Activated CD8-positive, alpha-beta memory T cell treated with anti-CD3 and anti-CD28 coated beads, Interleukin-2, amount 50 U/mL, for 1 hour (primary cell): ENCODE results near the gene GIGYF1.
"Not testable (repeated sequence)": the region's sequence is repeated elsewhere in the genome, so short reads cannot be mapped to it uniquely, and the experiment has no call there.

Experiments
- DNase-seq: peaks from one replicate; pipeline ENCODE4 v3.0.0-alpha.2; 2020; ENCODE audit errors: extremely low read depth

GIGYF1 gene

GRCh38 chr7:100694098-100694745, at the start of gene GIGYF1:
GIGYF1 (minus strand) TSS chr7:100694250; CDS start chr7:100688238, 6,012 bp downstream.
- no peak for DNase-seq

- no peak for DNase-seq
These were observed 45.9 kb upstream of the GIGYF1 start for GRCh38 chr7:100739934-100740333.

GRCh38 chr7:100736671-100737070, 42.6 kb upstream of the GIGYF1 start:
- no peak for DNase-seq

- no peak for DNase-seq
These were observed 41.7 kb upstream of the GIGYF1 start for GRCh38 chr7:100735730-100736129.

- no peak for DNase-seq
These were observed 38.0 kb upstream of the GIGYF1 start for GRCh38 chr7:100731937-100732636.

- DNase-seq: no peak
These were observed 36.2 kb upstream of the GIGYF1 start for GRCh38 chr7:100730136-100730800.

GRCh38 chr7:100728196-100728595, 34.1 kb upstream of the GIGYF1 start:
- DNase-seq: no peak

- no peak for DNase-seq
These were observed 33.1 kb upstream of the GIGYF1 start for GRCh38 chr7:100726996-100727761.

GRCh38 chr7:100724364-100724763, 30.3 kb upstream of the GIGYF1 start:
- DNase-seq: not testable (repeated sequence)

- DNase-seq: no peak
These were observed 29.8 kb upstream of the GIGYF1 start for GRCh38 chr7:100723732-100724275.

GRCh38 chr7:100722480-100723212, 28.6 kb upstream of the GIGYF1 start:
- no peak for DNase-seq

- no peak for DNase-seq
These were observed 27.4 kb upstream of the GIGYF1 start for GRCh38 chr7:100721505-100721812.

- DNase-seq: no peak
These were observed 26.8 kb upstream of the GIGYF1 start for GRCh38 chr7:100720671-100721504.

- DNase-seq: no peak
These were observed 26.2 kb upstream of the GIGYF1 start, which contains the start of gene EPO for GRCh38 chr7:100720279-100720670. EPO (plus strand) TSS chr7:100720468; CDS start chr7:100720981, 513 bp downstream.

GRCh38 chr7:100719523-100720278, 25.7 kb upstream of the GIGYF1 start:
- DNase-seq: no peak

- DNase-seq: not testable (repeated sequence)
These were observed 23.0 kb upstream of the GIGYF1 start for GRCh38 chr7:100717073-100717472.

- no peak for DNase-seq
These were observed 20.7 kb upstream of the GIGYF1 start for GRCh38 chr7:100714725-100715124.

- no peak for DNase-seq
These were observed 17.3 kb upstream of the GIGYF1 start for GRCh38 chr7:100711369-100711768.

- DNase-seq: no peak
These were observed 16.4 kb upstream of the GIGYF1 start for GRCh38 chr7:100710452-100710851.

- DNase-seq: no peak
These were observed 14.3 kb upstream of the GIGYF1 start for GRCh38 chr7:100708395-100708794.
